Measurements from ENCODE around the gene VSIG10. TPM values are rescaled to one million over a fixed set of nuclear protein-coding genes. Genes with fewer than 3 reads are reported as not detected.
"Not testable (repeated sequence)": the region's sequence is repeated elsewhere in the genome, so short reads cannot be mapped to it uniquely, and the experiment has no call there.

The VSIG10 gene
- polyA plus RNA-seq, 3 donors, result 21.5 to 33.0 (median 24.1) TPM

DNA sequence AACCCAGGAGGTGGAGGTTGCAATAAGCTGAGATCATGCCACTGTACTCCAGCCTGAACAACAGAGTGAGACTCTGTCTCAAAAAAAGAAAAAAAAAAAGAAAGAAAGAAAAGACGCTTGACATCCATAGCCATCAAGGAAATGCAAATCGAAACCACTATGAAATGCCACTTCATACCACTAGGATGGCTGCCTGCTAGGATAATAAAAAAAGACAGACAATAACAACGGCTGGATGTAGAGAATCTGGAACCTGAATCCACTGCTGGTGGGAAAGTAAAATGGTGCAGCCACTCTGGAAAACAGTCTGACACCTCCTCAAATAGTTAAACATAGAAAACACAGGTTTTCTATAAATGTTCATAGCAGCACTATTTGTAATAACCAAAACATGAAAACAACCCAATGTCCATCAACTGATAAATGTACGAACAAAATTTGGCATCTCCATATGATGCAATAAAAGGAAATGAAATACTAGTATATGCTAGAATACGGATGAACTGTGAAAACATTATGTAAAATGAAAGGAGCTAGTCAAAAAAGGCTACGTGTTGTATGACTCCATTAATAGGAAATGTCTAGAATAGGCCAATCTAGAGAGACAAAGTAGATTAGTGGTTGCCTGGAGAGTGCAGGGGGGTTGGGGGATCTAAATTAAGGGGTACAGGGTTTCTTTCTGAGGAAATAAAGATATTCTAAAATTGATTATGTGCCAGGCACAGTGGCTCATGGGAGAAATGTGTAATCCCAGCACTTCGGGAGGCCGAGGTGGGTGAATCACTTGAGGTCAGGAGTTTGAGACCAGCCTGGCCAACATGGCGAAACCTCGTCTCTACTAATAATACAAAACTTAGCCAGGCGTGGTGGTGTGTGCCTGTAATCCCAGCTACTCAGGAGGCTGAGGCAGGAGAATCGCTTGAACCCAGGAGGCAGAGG, 52.6 kb downstream of the VSIG10 start:
- DNase-seq (ENCODE audit: extremely low read depth in 1 of 11, low read depth in 9 of 11, low spot score in 4 of 11), result no peak

DNA sequence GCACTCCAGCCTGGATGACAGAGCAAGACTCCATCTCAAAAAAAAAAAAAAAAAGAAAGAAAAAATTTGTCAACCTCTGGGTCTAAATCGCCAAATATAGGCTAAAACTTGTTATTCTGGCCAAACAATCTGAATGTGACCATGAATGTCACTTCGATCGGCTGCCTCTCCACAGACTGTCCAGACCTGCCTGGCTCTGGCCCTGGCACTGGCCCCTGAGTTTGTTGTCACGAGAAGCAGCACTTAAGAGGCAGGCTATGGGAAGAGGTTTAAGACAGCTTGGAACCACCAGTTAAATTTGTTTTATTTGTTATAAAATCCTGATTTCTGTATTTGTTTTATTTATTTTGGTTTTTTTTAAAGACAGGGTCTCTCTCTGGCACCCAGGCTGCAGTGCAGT, 57.4 kb downstream of the VSIG10 start:
- DNase-seq (ENCODE audit: extremely low read depth in 1 of 11, low read depth in 9 of 11, low spot score in 4 of 11), result no peak

DNA sequence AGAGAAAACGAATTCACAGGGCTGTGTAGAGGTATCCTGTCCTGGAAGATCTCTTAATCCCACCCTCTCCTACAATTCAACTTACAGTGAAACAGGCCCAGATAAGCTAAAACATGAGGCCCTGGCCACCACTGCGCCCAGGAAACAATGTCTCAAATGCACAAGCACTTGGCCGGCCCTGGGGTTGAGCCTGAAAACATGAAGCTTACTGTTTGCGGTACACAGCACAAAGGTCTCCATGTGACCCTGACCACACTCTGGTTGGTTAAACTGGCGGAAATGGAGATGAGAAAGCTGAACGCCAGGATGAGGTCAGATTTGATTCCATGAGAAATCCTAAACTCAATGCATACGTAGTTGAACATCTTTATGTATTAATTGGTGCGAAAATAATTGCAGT, 59.2 kb downstream of the VSIG10 start:
- no peak for DNase-seq (ENCODE audit: extremely low read depth in 1 of 11, low read depth in 9 of 11, low spot score in 4 of 11)

DNA sequence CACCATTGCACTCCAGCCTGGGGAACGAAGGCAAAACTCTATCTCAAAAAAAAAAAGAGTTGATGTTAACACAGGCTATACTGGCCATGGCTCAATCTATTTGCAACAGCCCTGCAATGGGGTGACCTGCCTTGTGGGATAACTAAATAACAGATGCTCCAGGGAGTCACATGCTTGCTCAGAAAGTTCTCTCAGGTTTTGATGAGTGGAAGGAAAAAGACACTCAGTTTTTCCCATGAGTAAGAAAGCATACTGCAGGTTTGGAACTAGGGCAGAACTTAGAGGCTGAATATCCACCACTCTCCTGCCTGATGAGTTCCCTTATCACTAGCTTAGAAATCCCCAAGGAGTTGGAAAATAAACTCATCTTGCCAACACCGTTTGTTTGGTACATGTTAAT, 59.7 kb downstream of the VSIG10 start:
- DNase-seq (ENCODE audit: extremely low read depth in 1 of 11, low read depth in 9 of 11, low spot score in 4 of 11), result no peak

DNA sequence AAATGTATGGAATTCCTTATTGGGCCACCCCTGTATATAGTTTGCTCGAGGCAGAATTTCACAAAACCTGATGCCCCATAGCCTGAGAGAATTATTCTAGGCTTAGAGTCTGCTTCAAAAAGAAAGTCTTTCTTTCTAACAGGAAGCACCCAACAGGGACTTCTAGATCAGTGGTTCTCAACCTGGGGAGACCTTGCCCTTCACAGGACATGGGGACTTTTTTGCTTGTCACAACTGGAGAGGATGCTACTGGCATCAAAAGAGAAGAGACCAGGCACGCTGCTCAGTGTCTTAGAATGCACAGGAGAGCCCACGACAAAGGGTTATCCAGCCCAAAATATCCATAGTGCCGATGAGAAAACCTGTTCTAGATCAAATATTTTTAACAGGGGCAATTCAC, 61.7 kb downstream of the VSIG10 start:
- no peak for DNase-seq (ENCODE audit: extremely low read depth in 1 of 11, low read depth in 9 of 11, low spot score in 4 of 11)

DNA sequence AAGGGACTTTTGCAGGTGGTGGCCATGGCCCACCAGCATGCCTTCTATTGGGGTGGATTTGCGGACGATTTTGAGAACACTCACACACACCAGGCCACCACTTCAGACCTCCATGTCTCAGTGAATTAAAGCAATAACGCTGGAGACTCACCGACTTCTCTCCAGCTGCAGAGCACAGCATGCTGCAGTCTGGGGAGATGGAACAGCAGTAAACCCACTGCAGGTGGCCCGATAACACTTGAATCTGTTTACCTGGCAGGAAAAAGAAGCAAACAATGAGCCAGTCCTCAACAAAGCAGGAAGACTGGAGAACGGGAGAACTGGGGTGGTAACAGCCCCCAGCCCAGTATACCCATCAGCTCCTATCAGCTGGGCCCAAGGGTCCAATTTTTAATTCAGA, 65.7 kb downstream of the VSIG10 start:
- DNase-seq (ENCODE audit: extremely low read depth in 1 of 11, low read depth in 9 of 11, low spot score in 4 of 11), result no peak

DNA sequence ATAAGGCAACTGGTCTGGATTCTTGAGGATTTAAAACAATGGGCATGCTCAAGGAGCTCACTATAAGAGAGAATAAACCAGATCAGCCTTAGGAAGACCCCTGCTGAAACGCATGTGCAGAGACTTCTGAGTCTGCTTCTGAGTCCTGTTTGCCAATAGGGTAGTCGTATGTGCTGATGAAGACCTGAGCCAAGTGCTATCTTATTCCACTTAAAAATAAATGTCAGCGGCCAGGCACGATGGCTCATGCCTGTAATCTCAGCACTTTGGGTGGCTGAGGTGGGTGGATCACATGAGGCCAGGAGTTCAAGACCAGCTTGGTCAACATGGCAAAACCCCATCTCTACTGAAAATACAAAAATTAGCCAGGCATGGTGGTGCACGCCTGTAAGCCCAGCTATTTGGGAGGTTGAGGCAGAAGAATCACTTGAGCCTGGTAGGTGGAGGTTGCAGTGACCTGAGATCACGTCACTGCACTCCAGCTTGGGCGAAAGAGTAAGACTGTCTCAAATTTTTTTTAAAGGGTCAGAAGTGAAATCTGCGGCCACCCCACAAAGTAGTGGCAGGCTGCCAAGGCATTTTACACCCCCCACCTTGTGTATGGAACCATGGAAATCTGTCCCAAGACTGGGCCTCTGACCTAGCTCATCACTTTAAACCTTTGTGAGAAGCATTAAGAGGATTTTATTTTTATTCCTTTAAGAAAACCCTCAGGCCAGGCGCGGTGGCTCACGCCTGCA, 67.0 kb downstream of the VSIG10 start:
- no peak for DNase-seq (ENCODE audit: extremely low read depth in 1 of 11, low read depth in 9 of 11, low spot score in 4 of 11)

DNA sequence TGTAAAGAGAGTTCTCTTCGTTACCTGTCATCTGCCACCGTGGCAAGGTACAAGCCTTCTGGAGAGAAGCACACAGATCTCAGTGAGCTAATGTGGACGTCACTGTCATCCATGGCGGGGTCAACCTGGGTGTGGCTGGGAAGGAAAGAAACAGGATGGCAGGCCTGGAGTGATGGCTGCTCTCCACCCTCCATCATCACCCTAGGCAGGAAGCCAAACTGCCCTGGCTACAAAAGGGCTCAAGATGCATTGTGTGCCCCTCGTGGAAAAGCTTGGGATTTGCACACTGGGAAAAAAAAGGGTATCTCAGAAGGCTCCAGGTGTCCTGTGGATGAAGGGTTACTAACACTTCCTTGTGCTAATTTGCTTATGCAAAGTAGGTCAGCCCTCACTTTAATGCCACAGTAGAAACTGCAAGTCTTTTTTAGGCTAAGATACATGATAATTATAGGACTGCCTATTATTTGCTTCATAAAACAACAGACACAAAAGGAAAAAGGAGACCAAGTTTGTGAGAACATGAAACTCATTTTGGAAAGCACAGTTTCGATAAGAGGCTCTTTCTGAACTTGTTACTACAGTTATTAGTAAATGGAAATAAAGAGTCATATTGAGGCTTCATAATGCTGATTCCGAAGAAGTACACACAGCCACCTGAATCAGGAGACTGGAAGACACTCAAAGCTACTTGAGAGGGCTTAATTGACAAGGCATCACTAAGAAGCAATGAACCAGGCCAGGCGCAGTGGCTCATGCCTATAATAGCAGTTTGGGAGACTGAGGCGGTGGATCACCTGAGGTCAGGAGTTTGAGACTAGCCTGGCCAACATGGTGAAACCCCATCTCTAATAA, 68.4 kb downstream of the VSIG10 start:
- no peak for DNase-seq (ENCODE audit: extremely low read depth in 1 of 11, low read depth in 9 of 11, low spot score in 4 of 11)

DNA sequence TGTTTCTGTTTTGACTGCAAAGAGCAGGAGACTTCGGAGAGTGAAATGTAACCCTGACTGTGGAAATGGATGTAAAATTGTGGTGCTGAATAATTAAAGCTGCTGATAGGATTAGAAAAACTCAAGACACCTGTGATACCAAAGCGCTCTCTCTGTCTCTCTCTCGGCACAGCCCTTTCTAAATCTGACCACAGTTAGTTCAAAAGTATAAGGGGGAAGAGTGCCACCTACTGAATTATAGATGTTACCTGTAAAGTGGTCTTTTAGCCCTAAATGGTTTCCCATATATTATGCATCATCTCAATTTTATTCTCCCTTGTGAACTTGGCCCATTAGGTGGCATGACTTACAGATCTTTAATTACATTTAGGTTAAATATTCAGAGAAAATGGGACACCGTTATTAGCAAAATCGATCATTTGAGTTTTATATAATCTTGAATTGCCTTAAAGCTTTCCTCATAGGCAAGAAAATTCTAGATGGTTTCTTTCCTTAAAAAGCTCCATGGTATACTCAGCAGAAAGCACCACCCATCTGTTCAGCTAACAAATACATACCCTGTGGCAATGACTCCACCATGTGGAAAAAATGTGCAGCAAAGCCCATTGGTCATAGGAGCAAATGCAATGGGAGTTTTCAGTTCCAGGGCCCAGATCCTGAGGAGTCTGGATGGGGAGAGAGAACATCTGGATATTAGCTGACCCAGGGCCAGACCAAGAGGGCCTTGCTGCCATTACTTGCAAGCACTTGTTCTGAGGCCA, 69.2 kb downstream of the VSIG10 start:
- DNase-seq (ENCODE audit: extremely low read depth in 1 of 11, low read depth in 9 of 11, low spot score in 4 of 11), result peak in 1 of 11 donors; percentile 11

DNA sequence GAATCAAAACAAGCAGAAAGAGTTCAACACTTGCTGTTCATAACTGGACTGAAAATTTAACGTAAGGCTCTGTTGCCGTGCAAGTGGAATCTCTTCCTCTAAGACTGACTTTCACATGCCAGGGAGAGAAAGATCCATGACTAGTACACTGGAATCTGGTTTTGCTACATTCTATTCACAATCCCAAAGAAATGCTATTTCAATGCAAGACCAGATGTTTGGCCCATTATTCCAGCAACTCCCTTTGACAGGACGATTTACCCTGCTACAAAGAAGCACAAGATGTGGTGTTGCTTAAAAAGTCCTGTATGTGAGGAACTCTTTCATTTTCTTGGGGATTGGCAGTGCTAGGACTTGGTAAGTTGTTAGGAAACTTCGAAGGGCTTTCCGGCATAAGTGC, 69.9 kb downstream of the VSIG10 start:
- no peak for DNase-seq (ENCODE audit: extremely low read depth in 1 of 11, low read depth in 9 of 11, low spot score in 4 of 11)

DNA sequence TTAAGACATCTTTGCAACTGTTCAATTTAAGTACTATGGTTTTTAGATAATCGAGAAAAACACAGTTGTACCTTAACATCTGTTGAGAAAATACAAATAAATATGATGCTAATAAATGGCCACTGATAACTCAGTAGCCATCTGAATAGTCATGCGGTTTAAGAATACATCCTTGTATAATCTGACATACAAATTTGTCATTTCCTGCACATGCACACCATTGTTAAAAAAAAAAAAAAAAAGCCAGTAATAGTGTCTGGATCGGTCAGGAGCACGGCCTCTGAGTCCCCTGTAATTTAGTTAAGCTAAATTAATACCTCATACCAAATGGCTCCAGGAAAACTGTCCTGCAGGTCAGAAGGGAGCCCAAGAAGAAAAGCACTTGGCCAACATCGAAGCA, 70.5 kb downstream of the VSIG10 start:
- DNase-seq (ENCODE audit: extremely low read depth in 1 of 11, low read depth in 9 of 11, low spot score in 4 of 11), result no peak

DNA sequence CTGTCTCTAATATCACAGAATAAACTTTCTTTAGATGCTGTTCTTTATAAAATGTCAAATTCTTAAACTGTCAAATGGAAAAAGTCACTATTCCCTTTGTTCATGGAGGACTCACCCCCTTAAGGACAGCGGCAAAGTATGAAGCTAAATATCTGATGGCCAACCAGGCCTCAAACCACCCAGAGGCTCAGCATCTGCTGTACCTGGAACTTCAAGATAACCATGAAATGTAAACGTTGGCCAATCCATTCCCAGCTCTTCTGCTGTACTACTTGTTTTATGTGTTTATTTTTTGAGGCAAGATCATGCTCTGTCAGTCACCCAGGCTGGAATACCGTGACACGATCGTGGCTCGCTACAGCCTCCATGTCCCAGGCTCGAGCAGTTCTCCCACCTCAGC, 71.6 kb downstream of the VSIG10 start:
- DNase-seq (ENCODE audit: extremely low read depth in 1 of 11, low read depth in 9 of 11, low spot score in 4 of 11), result no peak

DNA sequence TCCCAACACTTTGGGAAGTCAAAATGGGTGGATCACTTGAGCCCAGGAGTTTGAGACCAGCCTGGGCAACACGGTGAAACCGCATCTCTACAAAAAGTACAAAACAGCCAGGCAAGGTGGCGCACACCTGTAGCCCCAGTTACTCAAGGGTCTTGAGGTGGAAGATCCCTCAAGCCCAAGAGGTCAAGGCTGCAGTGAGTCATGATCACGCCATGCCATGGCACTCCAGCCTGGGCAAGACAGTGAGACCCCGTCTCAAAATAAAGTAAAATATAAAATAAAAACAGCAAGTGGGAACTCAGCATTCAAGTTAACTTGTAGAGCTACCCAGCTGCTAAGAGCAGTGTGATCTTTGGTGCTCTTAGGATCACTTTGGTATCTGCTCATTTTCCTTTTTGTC, 74.6 kb downstream of the VSIG10 start:
- no peak for DNase-seq (ENCODE audit: extremely low read depth in 1 of 11, low read depth in 9 of 11, low spot score in 4 of 11)

DNA sequence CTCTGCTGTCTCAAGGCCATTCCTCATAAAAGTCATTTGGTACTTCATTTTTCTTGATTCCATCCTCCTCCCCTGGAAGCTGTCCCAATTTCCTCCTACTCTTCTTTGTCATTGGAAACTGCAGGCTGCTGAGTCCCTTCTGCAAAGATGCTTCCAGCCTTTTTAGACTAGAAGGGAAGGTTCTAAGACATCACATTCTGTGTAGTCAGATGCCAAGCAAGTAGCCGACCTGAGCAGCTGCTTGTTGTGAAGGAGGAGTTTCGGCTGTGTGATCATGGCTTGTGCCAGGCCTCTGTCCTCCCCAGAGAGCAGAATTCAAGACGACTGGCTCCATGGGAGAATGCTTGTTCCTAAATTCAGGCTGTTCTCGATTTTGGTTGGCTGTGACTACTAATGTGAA, 78.6 kb downstream of the VSIG10 start:
- DNase-seq (ENCODE audit: extremely low read depth in 1 of 11, low read depth in 9 of 11, low spot score in 4 of 11), result no peak

DNA sequence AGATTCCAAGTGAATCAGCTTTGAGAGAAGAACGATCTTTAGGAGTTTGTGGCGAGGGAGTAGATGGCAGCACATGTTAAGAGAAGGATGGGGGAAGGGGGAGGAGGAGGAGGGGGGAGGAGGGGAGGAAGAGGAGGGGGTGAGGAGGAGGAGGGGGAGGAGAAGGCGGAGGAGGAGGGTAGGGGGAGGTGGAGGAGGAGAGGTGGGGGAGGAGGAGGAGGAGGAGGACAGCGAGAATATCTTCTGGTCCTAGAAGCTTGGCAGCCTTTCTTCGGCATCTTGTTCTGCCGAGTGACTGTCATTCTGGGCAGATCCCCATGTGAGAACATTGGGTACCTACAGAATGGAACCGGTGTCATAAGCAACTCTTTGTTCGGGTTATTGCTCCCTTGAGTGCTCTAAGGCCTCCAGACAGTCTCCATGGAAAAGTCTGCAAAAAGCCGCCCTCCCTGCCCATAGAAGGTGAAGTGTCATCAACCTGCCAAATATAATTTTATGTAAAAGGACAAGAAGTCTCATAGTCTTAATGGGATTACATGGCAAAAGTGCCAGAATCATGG, 80.4 kb downstream of the VSIG10 start:
- DNase-seq (ENCODE audit: extremely low read depth in 1 of 11, low read depth in 9 of 11, low spot score in 4 of 11), result no peak

DNA sequence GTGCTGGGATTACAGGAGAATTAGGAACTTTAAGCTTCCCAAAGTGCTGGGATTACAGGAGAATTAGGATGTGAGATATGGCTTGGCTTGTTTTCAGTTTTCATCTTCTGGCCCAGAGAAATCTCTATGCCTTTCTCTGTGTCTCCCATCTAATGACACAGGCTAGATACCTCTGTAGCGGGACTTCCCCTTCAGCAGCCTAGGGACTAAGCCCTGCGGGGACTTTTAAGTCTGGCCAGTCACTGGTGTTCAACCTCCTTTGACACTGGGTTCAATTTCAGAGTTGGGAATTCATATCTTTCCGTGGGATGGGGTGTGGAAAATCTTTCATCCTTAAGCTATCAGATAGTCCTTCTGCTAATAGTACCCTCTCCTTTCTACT, 81.1 kb downstream of the VSIG10 start:
- DNase-seq (ENCODE audit: extremely low read depth in 1 of 11, low read depth in 9 of 11, low spot score in 4 of 11), result no peak

DNA sequence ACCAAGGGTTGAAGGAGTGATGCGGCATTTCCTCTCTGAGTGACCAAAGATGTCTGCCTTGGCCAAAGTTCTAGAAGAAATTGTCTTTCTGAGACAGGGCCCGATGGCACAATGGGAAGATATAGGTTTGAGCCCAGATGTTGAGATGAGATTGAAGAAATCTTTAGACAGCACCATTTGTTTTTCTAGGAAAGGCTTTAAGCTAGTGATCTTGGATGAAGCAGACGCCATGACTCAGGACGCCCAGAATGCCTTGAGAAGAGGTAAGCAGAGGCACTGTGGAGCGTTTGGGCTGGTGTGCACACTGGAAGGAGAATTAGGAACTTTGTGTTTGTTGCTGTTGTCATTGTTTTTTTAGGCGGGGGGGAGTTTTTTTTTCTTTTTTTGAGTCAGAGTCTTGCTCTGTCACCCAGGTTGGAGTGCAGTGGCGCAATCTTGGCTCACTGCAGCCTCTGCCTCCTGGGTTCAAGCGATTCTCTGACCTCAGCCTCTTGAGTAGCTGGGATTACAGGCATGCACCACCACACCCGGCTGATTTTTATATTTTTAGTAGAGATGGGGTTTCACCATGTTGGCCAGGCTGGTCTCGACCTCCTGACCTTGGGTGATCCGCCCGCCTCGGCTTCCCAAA, 81.6 kb downstream of the VSIG10 start:
- not testable (repeated sequence) for DNase-seq (ENCODE audit: extremely low read depth in 1 of 11, low read depth in 9 of 11, low spot score in 4 of 11)

DNA sequence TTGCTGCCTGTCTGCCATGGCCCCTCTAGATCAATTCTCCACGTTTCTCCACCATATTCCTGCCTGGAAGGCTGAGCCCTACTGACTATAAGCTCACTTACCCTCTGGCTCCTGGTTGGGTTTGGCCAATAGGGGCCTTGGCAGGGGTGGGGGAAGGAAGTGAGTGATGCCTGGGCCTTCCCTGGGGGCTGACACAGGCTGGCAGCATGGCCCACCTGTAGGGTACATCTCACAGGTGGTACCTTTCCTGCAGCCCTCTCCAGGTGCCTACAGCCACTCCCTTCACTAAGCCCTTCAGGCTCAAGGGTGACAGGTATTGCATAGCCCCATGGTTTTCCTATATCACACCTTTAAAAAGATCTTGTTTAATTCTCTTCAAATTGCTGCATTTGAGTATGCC, 83.8 kb downstream of the VSIG10 start:
- no peak for DNase-seq (ENCODE audit: extremely low read depth in 1 of 11, low read depth in 9 of 11, low spot score in 4 of 11)

Data from renal cortex interstitium (tissue), 11 donors.